GM12878 (cell line): ENCODE results near the gene NT5C2. TPM values are rescaled to one million over a fixed set of nuclear protein-coding genes. Genes with fewer than 3 reads are reported as not detected.

Source experiments
- ATAC-seq: fragments of 200-7000 bp; cut with Tn5 transposase; 3 replicates; pipeline ENCODE4 v1.9.1; 2020; ENCODE audit warnings: mild to moderate bottlenecking, moderate library complexity
- BruUV-seq: library from RNA; stranded (reverse); fragments of 400-500 nt; replicated peaks from 2 replicates; lab custom pipeline; 2021; lab: Mats Ljungman, UMichigan
- CTCF ChIA-PET: fragments of 300-600 bp; sonication (Branson Sonifier 250); formaldehyde crosslinking; extraction: SDS; loops from one replicate; lab custom pipeline; 2021; ENCODE audit warnings: inconsistent platforms; lab: Yijun Ruan, JAX
- POLR2A ChIA-PET: fragments of 350-600 bp; formaldehyde crosslinking; extraction: SDS; loops from one replicate; lab custom pipeline; 2021; ENCODE audit warnings: inconsistent platforms; lab: Charles Lee
- RAD21 ChIA-PET: fragments of 300-600 bp; sonication (Branson Sonifier 250); formaldehyde crosslinking; loops from one replicate; lab custom pipeline; 2023; ENCODE audit warnings: antibody characterized with exemption; ENCODE audit not compliant: unreplicated experiment; lab: Charles Lee
- SMC1A ChIA-PET: fragments of 300-600 bp; sonication (Branson Sonifier 250); formaldehyde crosslinking; loops from one replicate; lab custom pipeline; 2023; ENCODE audit not compliant: unreplicated experiment, uncharacterized antibody; lab: Charles Lee
- DNase-seq: peaks from one replicate; pipeline ENCODE4 v3.0.0-alpha.2; 2011; ENCODE audit warnings: low read depth, low spot score
- FAIRE-seq: peaks from 3 replicates; lab custom pipeline; 2011; peaks lifted over from hg19 to GRCh38; lab: Jason Lieb, UNC
- H2AFZ ChIP-seq: 2 replicates; pipeline ENCODE4 v1.6.0; 2011; ENCODE audit warnings: low read depth, low read length, control low read depth; ENCODE audit not compliant: control insufficient read depth
- H3K27ac ChIP-seq: 2 replicates; pipeline ENCODE4 v1.5.1; 2011; ENCODE audit warnings: control low read depth; ENCODE audit not compliant: control insufficient read depth, insufficient read depth
- H3K27me3 ChIP-seq, 2 experiments: replicated peaks in 1 of 2; 2 replicates each; pipeline versions ENCODE4 v1.6.0 to v1.6.1; 2011; ENCODE audit warnings: low read length in 1 of 2; ENCODE audit not compliant: control insufficient read depth in 2 of 2, insufficient read depth in 2 of 2
- H3K36me3 ChIP-seq, 2 experiments: 2 replicates each; pipeline ENCODE4 v1.5.1; 2011; ENCODE audit warnings: low read length in 1 of 2; ENCODE audit not compliant: control insufficient read depth in 2 of 2, insufficient read depth in 2 of 2
- H3K4me1 ChIP-seq: 2 replicates; pipeline ENCODE4 v1.6.1; 2011; ENCODE audit warnings: mild to moderate bottlenecking, low read length, moderate library complexity, mixed read lengths; ENCODE audit not compliant: control insufficient read depth, insufficient read depth
- H3K4me2 ChIP-seq: 2 replicates; pipeline ENCODE4 v1.6.0; 2011; ENCODE audit warnings: control low read depth; ENCODE audit not compliant: control insufficient read depth, insufficient read depth
- H3K4me3 ChIP-seq: fragments of 200-600 bp; sonication (generic); 2 replicates; pipeline ENCODE4 v1.5.1; 2016
- H3K79me2 ChIP-seq: 2 replicates; pipeline ENCODE4 v1.6.0; 2011; ENCODE audit warnings: low read length; ENCODE audit not compliant: control insufficient read depth, insufficient read depth
- H3K9ac ChIP-seq: 2 replicates; pipeline ENCODE4 v1.8.0; 2011; ENCODE audit warnings: low read length, control low read depth, mixed read lengths; ENCODE audit not compliant: control insufficient read depth, insufficient read depth
- H3K9me3 ChIP-seq: replicated peaks from 3 replicates; pipeline ENCODE4 v1.5.1; 2011; ENCODE audit warnings: mild to moderate bottlenecking, low read length; ENCODE audit not compliant: control insufficient read depth, insufficient read depth
- H4K20me1 ChIP-seq: 2 replicates; pipeline ENCODE4 v1.6.0; 2011; ENCODE audit not compliant: control insufficient read depth, insufficient read depth
- BMI1 ChIP-seq: fragments of 450-650 bp; IDR thresholded peaks from 2 replicates; pipeline ENCODE4 v1.6.1; 2016; ENCODE audit warnings: mild to moderate bottlenecking, moderate library complexity, borderline replicate concordance
- WGBS: methylation state at CpG from one replicate; pipeline ENCODE4 v1.1.6; 2016; ENCODE audit warnings: low lambda C conversion rate; ENCODE audit not compliant: insufficient replicate concordance, insufficient coverage; ENCODE audit errors: missing lambda C conversion rate; 5-methylcytosine and 5-hydroxymethylcytosine counted together
- in situ Hi-C: fragments of 300-500 bp; cut with MboI; formaldehyde crosslinking; loops from 9 replicates; pipeline ENCODE4 v1.14.3; 2018; ENCODE audit warnings: mixed read lengths
- intact Hi-C: fragments of 100-400 bp; cut with micrococcal nuclease; formaldehyde crosslinking; loops from one replicate; pipeline ENCODE4 v1.14.2; 2022; ENCODE audit not compliant: unreplicated experiment
- polyA plus RNA-seq, 11 experiments: library from polyadenylated mRNA; depleted of rRNA in 4 of 11; unstranded in 6 of 11; stranded (reverse) in 5 of 11; fragments of >200 nt; fragmentation: Nextera tagmentation in 4 of 11; fragmentation: Illumina TruSeq in 1 of 11; extraction: Ambion mirVana in 4 of 11; extraction: Trizol in 1 of 11; gene quantifications; 1 replicate in 1 of 11; 2 replicates in 10 of 11; pipeline versions ENCODE4 v1.2.1 to v1.2.3, GENCODE V29; 2011 to 2016; ENCODE audit warnings: inconsistent platforms in 2 of 11, missing spikeins in 2 of 11, low read depth in 1 of 11
- total RNA-seq, 4 experiments: library from RNA; depleted of rRNA in 3 of 4; stranded (reverse); fragments of >200 nt in 3 of 4; fragmentation: Illumina TruSeq in 1 of 4; extraction: Trizol in 1 of 4; gene quantifications; 2 replicates each; pipeline versions ENCODE4 v1.2.1 to v1.2.3, GENCODE V29; 2013 to 2021
- TF ChIP-seq, protein P1 (sequence below): IDR thresholded peaks from 2 replicates; pipeline ENCODE4 v1.6.1; 2011; ENCODE audit warnings: borderline replicate concordance, low read depth, mild to moderate bottlenecking, moderate library complexity, mixed read lengths, low read length; ENCODE audit not compliant: insufficient read depth; ENCODE audit errors: extremely low read length

The NT5C2 gene
- total and polyA plus RNA-seq, 10 of the 15 experiments (the other 5 are each of a cell fraction or from before 2014, with no cell fraction given): 15.8 to 70.1 (median 56.0) TPM

DNA sequence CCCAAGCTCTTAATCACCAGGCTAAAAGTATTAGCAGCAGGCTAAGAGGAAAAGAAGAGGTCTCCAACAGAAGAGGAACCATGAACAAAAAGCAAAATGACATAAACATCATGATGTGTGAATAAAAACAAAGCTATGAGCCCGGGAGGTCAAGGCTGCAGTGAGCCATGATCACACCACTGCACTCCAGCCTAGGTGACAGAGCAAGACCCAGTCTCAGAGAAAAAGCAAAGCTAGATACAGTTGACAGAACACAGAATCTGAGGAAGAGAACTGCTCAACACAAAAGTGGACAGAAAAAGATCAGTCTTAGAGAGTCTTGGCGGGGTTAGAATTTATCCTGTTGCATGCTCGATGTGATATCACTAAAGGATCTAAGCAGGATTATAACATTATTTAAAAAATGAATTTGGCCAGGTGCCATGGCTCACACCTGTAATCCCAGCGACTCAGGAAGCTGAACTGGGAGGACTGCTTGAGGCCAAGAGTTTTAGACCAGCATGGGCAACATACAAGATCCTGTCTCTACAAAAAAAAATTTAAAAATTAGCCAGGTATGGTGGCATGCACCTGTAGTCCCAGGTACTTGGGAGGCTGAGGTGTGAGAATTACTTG lies 37.5 kb downstream of the NT5C2 start:
- no TSS peak for BruUV-seq
- POLR2A ChIA-PET: interaction anchor here (0.6 to 1.2 kb wide), 3 partner anchors 14 to 74 kb away, joined by 3 to 7 read pairs (median 5); partner anchors contain the start of gene NT5C2
- H3K9me3 ChIP-seq: no peaks in the 10 kb centered on the region
- ATAC-seq (no peak), DNase-seq (no peak), FAIRE-seq (no peak)
- CTCF ChIA-PET: interaction anchor here (0.6 to 2.6 kb wide), 7 partner anchors 11 to 211 kb away, joined by 3 to 20 read pairs (median 4); no protein-coding TSS in a partner anchor
- H3K27ac ChIP-seq: no peak overlapping the region; the same call in 1 of the 2 replicates
- in situ Hi-C loops (no loop called here), intact Hi-C loops (no loop called here)
- no peak overlapping the region for H3K9ac ChIP-seq
- no peaks in the 10 kb centered on the region for H4K20me1 ChIP-seq
- no peaks in the 10 kb centered on the region for H3K27me3 ChIP-seq
- H2AFZ ChIP-seq: no peak overlapping the region
- SMC1A ChIA-PET: interaction anchor here (0.8 to 3.4 kb wide), 7 partner anchors 11 to 54 kb away, joined by 3 to 18 read pairs (median 4); no protein-coding TSS in a partner anchor
- H3K4me3 ChIP-seq: no peak overlapping the region
- no peaks in the 10 kb centered on the region for H3K36me3 ChIP-seq
- TF ChIP-seq BMI1: no peak
- TF ChIP-seq, protein P1, sequence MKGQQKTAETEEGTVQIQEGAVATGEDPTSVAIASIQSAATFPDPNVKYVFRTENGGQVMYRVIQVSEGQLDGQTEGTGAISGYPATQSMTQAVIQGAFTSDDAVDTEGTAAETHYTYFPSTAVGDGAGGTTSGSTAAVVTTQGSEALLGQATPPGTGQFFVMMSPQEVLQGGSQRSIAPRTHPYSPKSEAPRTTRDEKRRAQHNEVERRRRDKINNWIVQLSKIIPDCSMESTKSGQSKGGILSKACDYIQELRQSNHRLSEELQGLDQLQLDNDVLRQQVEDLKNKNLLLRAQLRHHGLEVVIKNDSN: no peak
- no peaks in the 10 kb centered on the region; the same call in 1 of the 2 replicates for H3K79me2 ChIP-seq
- 96% methylated on average over 4 of the region's 4 CpGs for WGBS
- no peaks in the 10 kb centered on the region for H3K4me1 ChIP-seq
- RAD21 ChIA-PET: interaction anchor here (1.0 to 1.6 kb wide), 2 partner anchors 38 to 254 kb away, joined by 3 to 7 read pairs; partner anchors contain the start of gene NT5C2
- no peak overlapping the region for H3K4me2 ChIP-seq
